Measurements from ENCODE around the gene KLHDC8A.
"Not testable (repeated sequence)": the region's sequence is repeated elsewhere in the genome, so short reads cannot be mapped to it uniquely, and the experiment has no call there.

Gene KLHDC8A, protein sequence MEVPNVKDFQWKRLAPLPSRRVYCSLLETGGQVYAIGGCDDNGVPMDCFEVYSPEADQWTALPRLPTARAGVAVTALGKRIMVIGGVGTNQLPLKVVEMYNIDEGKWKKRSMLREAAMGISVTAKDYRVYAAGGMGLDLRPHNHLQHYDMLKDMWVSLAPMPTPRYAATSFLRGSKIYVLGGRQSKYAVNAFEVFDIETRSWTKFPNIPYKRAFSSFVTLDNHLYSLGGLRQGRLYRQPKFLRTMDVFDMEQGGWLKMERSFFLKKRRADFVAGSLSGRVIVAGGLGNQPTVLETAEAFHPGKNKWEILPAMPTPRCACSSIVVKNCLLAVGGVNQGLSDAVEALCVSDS

DNA sequence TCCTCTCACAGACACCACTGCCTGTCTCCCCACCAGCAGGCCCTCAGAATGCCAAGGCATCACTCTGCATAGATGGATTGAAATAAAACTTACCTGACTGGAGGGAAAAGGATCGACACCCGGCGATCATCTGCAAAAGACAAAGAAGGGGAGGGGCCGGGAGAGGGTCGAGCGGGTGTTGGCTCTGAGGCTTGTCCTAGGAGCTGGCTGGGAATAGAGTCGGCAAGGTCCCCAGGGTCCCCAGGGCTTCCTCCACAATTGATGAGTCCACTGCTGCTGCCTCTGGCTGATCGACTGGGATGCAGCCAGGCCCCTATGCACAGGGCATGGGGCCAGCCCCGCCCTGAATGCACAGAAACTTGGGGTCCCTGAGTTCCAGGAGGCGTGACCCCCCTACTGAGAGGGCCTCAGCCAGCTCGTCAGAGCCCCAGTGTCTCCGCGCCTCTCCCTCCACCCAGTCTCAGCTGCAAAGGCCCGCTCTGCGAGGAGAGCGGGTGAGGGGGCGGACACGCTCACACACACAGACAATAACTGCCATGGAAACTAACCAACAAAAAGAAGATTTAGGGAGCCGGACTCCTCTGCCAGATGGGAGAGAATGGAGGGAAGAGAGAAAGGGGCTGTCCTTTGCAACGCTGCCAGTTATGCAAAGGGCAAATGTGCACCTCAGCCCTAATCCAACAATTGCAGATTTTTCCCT lies at the start of gene KLHDC8A:
KLHDC8A (minus strand) TSS at position 483 of the 700 bp plus-strand sequence. CDS start 13,318 bp downstream, outside the sequence.
- peak; percentile 8 to 44 for DNase-seq

DNA sequence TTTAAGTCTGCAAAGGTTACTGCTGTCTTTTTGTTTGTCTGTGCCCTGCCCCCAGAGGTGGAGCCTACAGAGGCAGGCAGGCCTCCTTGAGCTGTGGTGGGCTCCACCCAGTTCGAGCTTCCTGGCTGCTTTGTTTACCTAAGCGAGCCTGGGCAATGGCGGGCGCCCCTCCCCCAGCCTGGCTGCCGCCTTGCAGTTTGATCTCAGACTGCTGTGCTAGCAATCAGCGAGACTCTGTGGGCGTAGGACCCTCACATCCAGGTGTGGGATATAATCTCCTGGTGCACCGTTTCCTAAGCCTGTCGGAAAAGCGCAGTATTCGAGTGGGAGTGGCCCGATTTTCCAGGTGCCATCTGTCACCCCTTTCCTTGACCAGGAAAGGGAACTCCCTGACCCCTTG lies 49.5 kb upstream of the KLHDC8A start:
- not testable (repeated sequence) for DNase-seq

DNA sequence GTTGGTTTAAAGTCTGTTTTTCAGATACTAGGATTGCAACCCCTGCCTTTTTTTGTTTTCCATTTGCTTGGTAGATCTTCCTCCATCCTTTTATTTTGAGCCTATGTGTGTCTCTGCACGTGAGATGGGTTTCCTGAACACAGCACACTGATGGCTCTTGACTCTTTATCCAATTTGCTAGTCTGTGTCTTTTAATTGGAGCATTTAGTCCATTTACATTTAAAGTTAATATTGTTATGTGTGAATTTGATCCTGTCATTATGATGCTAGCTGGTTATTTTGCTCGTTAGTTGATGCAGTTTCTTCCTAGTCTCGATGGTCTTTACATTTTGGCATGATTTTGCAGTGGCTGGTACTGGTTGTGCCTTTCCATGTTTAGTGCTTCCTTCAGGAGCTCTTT lies 47.8 kb upstream of the KLHDC8A start:
- DNase-seq = not testable (repeated sequence)

DNA sequence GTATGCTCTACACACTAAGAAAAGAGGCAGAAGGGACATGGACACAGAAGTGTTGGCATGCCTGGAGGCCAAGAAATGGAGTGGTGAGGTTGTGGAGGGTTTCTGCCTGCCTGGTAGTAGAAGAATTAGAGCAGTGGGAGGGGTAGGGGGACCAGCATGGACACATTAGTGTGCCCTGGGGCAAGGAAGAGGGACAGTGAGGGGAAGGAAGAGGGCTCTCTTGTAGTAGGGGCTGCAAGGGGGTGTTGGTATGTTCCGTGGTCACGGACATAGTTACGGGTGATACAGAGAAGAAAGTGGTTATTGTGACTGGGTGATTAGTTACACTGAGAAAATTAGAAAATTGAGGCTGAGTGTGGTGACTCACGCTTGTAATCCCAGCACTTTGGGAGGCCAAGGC lies 41.9 kb upstream of the KLHDC8A start:
- no peak for DNase-seq

DNA sequence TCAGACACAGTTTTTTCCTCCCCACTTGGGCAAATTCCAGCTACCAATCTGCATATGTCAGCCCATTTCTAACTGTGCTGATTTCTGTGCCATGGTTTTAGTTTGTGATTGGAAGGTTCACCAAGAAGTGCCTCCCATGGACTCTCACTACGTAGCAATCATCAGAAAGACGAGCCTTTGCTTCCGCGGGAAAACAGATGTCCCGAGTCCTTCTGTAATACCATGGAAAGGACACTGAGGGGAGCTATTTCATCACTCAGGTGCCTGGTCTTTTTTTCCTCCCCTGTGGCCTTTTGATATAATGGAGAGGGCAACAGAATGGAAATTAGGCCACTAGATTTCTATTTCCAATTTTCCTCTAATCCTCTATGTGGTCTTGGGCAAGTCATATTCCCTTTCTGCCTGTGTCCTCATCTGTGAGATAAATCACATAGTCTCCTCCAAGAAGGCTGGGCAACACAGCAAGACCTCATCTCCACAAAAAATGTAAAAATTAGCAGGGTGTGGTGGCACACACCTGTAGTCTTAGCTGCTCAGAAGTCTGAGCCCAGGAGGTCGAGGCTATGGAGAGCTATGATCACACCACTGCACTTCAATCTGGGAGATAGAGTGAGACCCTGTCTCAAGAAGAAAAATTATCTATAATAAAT lies 40.4 kb upstream of the KLHDC8A start:
- DNase-seq = peak; percentile 86

DNA sequence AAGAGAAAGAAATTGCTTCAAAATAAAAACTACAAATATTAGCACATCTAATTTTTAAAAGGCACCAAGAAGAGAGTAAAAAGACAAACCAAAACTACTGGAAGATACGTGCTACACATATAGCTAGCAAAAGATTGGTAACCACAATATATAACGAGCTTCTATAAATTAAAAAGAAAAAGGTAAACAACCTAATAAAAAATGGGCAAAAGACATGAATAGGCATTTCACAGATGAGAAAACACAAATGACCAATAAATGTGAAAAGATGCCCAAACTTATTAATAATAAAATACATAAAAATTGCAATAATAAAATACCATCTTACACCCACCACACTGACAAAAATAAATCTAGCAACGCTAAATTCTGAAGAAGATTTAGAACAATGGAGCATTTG lies 38.9 kb upstream of the KLHDC8A start:
- no peak for DNase-seq

DNA sequence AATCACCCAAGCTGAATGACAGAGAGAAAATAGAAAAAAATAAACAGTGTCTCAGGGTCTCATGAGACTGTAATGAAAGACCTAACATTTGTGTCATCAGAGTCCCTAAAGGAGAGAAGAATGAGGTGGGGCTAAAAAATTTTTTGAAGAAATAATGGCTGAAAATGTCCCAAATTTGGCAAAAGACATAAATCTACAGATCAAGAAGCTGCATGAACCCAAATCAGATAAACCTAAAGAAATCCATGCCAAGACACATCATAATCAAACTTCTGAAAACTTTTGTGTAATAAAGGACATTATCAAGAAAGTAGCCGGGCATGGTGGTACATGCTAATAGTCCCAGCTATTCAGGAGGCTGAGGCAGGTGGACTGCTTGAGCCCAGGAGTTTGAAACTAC lies 35.9 kb upstream of the KLHDC8A start:
- DNase-seq = no peak

DNA sequence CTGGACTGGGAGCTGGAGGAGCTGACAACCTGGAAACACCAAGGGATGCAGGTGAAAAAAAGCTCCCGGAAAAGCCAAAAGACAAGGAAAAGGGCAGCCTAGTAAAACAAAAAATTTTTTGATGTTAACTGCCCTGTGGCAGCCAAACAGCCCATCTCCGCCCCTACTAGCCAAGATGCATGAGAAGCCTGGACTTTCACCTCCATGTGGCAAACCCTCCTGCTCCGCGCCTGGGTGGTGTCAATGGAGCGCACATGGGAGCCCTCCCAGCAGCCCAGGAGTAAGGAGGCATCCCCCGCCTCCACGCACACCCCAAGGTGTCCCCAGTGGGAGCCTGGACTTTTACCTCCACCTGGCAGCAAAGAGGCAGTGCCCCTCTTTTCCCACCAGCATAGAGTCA lies 34.7 kb upstream of the KLHDC8A start:
- DNase-seq = no peak

DNA sequence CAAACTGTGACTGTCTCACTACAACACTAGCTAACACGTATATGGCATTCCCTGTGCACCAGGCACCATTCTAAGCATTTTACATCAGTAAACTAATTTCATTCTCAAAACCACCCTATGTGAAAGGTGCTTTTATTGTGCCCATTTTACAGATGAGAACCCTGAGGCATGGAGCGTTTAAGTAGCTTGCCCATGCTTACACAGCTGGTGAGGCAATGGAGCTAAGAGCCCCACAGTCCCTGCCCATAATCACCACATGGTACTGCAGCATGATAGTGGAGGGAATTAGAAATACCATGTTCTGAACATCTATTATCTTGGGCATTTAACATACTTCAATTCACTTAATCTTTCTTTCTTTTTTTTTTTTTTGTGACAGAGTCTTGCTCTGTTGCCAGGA lies 31.1 kb upstream of the KLHDC8A start:
- DNase-seq = no peak

DNA sequence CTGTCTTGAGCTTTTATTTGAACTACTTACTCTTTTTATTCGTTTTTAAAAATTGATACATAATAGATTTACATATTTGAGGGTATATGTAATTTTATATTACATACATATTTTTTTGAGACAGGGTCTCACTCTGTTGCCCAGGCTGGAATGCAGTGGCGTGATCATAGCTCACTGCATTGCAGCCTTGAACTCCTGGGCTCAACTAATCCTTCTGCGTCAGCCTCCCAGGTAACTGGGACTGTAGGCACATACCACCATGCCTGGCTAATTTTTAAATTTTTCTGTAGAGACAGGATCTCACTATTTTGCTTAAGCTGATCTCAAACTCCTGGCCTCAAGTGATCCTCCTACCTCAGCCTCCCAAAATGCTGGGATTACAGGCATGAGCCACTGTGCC lies 26.3 kb upstream of the KLHDC8A start:
- not testable (repeated sequence) for DNase-seq

DNA sequence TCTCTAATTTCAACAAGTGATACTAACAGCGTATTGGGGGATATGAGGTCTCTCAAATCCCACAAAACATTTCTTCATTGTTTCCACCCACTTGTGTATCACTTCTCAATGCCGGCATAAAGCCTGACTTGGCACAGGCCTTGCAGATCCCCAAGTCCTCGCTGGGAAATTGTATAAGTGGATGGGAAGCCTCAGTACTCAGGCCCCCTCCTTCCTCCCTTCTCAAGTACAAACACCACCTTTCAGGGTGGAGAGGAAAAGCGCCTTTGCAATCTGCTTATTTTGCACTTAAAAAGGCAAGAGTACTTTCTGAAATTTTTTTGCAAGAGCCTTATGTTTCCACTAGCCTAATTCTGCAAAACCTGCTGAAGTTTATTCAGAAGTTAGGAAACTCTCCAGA lies 25.8 kb upstream of the KLHDC8A start:
- peak in 1 of 2 experiments; percentile 62 for DNase-seq

DNA sequence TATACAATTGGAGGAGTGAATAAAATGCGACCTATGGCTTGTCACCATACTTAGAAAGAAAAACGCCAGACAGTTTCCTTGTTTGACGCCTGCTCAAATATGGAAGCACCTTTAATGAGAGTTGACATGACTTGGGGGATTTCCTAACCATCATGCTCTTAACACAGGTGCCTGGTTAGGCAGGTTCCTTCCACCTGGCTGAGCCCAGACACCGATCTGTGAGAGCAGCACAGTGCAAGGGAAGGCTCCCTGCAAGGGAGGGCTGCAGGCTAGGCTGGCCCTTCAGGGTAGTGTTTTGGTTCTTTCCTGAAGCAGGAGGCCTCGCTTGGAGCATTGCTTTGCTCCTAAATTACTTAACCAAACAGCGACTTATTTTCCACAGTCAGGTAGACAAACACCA lies 24.6 kb upstream of the KLHDC8A start:
- no peak for DNase-seq

DNA sequence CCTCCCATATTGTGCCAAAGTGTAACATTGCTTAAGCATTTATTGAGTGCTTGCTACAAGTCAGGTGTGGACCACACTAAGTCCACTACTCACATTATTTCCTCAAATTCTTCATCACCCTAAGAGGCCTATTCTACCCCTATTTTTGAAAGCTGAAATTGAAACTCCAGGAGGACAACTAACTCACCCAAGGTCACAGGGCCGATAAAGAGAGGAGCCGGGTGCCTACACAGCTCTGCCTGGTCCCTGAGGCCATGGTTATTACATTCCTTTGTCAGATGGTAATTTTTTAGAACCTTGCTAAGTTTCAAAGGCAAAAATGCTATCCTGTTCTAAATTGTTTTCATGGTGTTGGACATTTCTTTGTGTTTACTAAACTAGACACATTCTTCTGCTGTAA lies 24.2 kb upstream of the KLHDC8A start:
- no peak for DNase-seq

DNA sequence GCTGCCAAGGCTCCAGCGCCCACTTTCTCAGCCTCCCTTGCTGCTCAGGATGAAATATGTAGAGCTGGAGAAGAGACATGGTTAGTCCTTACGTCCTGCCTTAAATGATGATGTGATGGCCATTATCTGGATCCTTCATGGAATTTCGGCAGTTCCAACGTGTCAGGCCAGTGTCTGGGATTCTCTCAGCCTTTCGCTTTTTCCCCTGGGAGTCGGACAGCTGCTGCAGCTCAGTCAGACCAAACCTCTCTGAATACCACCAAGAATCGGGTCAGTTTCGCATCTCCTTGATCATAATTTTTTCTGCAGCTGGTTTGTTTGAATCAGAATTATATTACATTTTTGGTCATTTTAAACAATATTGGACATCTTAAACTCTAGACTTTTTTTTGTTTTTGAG lies 22.3 kb upstream of the KLHDC8A start:
- no peak for DNase-seq

DNA sequence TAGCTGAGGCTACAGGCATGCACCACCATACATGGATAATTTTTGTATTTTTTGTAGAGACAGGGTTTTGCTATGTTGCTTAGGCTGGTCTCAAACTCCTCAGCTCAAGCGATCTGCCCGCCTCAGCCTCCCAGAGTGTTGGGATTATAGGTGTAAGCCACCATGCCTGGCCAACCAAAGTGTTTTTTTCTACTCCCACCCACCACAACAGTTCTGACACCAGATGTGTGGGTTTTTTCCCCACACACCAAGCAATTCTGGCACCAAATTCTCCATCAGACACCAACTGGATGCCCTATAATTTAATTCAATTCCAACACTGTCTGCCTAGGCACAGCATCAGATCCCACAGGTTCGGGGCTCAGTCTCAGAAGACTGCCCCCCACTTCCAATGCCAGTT lies 20.6 kb upstream of the KLHDC8A start:
- no peak for DNase-seq

DNA sequence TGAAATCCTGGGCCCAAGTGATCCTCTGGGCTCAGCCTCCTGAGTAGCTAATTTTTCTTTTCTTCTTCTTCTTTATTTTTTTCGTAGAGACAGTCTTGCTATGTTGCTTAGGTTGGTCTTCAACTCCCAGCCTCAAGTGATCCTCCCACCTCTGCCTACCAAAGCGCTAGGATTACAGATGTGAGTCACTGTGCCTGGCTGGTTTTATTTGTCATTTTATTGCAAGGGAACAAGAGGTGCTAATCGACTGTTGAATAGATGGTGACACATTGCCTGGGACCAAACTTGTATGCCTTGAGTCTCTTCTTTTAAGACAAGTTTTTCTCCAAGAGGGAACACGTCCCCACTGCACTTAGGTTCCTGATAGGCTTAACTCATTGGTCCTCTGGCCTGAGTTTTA lies 20.0 kb upstream of the KLHDC8A start:
- no peak for DNase-seq

DNA sequence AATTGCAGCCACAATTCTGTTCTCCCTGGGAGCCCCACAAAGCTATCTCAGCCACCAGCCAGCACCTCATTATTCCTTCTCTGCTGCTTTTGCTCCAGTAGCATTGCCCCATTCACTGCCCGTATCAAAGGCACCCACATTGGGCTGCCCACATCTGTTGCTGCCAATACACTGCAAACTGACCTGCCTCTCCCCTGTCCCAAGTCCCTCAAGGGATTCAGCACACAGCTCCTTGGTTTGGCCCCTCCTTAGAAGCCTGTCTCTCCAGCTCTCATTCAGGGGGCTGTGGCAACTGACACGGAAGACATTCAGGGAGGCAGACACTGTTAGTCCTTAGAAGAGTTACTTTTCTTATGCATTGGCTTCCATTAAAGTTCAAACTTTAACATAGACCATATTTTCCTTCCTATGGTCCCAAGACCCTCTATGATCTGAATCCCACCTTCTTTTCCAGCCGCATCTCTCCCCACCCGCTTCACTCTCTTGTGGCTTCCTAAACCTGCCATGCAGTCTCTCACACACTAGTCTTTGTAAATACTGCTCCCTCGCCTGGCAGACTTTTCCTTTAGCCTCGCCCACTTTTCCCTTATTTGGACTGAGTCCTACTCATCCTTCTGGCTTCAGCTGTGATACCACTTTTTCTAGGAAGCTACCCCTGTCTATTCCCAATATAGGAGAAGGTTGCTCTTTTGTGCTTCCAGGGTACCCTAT lies 19.3 kb upstream of the KLHDC8A start:
- peak; percentile 53 to 80 for DNase-seq

DNA sequence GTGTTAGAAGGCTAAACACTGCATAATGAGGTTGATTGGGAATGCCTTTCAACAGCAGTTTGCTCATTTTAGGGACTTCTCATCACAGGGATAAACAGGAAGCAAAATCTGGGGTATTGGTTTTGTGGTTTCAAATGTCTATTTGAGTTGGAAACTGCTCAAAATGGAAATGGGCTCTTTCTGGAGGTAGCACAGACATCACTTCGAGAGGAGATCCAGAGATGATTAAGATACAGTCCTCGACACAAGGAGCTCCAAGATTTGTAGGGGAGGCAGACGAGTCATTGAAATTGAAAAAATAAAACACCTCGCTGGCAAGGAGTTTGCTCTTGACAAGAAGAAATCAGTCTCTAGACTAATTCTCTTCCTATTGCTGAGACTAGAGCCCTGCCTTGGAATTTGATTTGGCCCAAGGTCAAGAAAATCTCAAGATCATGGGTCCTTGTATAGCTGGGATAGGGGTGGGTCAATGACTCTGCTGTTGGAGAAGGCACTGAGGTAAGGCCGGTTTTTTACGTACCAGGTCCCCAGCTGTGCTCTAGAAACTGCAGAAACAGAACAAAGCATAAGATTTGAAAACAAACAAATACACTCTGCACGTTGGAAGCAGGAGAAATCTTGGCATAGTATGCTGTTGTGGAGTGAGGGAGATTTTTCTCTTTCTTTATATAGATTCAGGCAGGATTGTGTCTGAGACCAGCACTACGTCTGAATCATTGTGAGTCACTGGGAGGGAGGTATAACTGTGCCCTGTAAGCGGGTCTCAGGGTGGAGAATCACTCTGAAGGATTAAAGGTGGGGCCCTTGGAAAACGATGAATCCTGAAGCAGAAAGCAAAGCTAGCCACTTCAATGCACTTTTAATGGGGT lies 17.7 kb upstream of the KLHDC8A start:
- no peak for DNase-seq

DNA sequence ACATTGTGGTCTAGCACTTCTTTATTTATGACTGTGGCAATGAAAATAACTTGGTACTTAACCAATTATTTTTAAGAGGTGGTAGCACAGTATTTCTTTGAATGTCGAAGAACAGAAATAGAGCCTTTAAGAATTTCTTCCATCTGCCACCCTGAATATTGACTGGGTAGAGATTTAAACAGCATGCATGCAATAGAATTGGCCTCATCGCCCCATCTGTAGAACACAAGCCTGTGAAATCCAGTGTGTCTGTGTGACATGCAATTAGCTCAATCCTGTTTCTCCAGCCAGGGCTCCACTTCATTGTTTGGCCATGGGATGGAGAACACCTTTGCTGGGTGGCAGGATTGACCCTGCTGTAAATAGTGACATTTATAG lies 17.1 kb upstream of the KLHDC8A start:
- DNase-seq = no peak

DNA sequence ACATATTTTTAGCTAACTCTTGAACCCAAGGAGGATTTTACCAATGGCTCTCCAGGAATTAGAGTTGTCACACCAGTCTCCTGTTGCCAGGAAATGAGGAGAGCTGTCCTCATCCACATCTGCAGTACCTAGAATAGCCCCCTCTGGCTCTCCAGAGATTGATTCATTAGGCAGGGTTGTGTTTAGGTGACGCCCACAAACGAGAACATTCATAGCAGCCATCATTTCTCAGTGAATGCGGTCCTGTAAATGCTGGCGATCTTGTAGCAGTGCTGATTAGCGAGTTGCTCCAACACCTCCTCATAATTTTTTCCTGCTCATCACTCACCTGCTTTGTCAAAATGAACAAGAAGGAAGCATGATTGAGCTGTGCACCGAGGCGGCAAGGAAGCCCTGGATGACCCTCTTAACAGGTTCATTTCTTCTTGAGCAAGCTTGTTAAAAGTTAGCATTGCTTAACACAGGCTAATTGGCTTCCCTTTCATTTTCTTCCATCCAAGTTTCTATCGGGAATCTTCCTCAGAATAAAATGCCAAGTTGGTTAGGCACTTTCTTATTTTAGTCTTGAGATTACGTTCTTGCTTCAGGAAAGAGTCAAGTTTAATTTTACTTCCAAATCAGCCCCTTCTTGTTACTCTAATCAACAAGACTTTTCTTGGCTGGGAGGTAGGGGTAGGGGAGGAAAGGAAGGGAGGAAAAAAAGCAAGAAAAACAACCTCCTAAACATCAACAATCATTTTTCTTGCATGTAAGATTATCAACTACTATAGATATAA lies 16.5 kb upstream of the KLHDC8A start:
- no peak for DNase-seq

DNA sequence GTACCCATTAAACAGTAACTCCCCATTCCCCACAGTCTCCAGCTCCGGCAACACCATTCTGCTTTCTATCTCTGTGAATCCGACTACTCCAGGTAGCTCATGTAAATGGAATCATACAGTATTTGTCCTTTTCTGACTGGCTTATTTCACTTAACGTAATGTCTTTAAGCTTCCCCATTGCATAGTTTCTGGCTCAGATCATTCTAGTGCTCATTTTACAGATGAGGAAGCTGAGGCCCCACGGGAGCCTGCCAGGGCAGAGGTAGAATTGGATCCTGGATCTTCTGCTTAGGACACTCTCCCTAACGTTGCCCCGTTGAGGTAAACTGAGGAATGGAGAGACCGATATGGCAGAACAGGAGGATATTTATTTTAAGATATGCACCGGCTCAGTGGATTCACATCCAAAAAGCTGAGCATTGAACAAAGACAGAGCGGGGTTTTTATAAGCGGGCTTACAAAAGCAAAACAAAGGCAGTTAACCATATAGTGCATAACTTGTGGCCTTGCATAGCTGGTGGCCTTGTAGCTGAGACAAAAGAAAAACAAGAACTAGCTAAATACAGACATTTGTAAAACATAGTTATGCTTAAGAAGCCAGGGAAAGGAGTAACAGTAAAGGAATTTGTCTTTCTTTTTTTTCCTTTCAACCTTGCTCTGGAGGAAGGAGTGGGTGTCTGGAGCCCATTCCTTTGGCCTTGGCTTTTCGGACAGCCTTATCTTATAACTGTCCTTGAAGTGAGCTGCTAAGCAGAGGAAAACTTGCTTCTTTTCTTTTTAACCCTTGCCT lies 15.3 kb upstream of the KLHDC8A start:
- no peak for DNase-seq

Data from NCI-H524 (cell line).